HepG2 (cell line): ENCODE results near the gene TMBIM1. TPM values are rescaled to one million over a fixed set of nuclear protein-coding genes. Genes with fewer than 3 reads are reported as not detected.
A peak's percentile ranks its signal among the peaks of the same experiment; 100 is the strongest.

Experiments
- ATAC-seq: fragments of 200-7000 bp; cut with Tn5 transposase; 3 replicates; pipeline ENCODE4 v1.9.1; 2020; ENCODE audit warnings: mild to moderate bottlenecking, moderate library complexity
- BruUV-seq: library from RNA; stranded (reverse); fragments of 400-500 nt; replicated peaks from 2 replicates; lab custom pipeline; 2021; lab: Mats Ljungman, UMichigan
- CTCF ChIA-PET: fragments of 300-600 bp; formaldehyde crosslinking; extraction: SDS; loops from one replicate; lab custom pipeline; 2021; ENCODE audit warnings: low total read pairs, inconsistent platforms, low intra/inter-chr PET ratio; lab: Yijun Ruan, JAX
- POLR2A ChIA-PET: fragments of 350-600 bp; sonication (Branson Sonifier 250); formaldehyde crosslinking; loops from one replicate; lab custom pipeline; 2020; ENCODE audit warnings: antibody characterized with exemption, inconsistent platforms; lab: Yijun Ruan, JAX
- DNase-seq: peaks from one replicate; pipeline ENCODE4 v3.0.0-alpha.2; 2015; ENCODE audit warnings: low spot score
- FAIRE-seq: peaks from 3 replicates; lab custom pipeline; 2011; peaks lifted over from hg19 to GRCh38; lab: Jason Lieb, UNC
- H2AFZ ChIP-seq: one replicate; pipeline ENCODE4 v1.6.1; 2011; ENCODE audit warnings: low read length, inconsistent platforms
- H3K27ac ChIP-seq: fragments of 300-600 bp; 3 replicates; pipeline ENCODE4 v1.8.0; 2011; ENCODE audit warnings: mixed run types, mild to moderate bottlenecking, mixed read lengths, low read length, inconsistent platforms; ENCODE audit not compliant: insufficient read depth; ENCODE audit errors: extremely low read length
- H3K27me3 ChIP-seq, 2 experiments: fragments of 200-600 bp in 1 of 2; 2 replicates in 1 of 2; 3 replicates in 1 of 2; pipeline versions ENCODE4 v1.6.0 to v1.8.0; 2011; ENCODE audit warnings: low read length in 2 of 2, mild to moderate bottlenecking in 2 of 2, moderate library complexity in 2 of 2, inconsistent platforms in 1 of 2; ENCODE audit not compliant: insufficient read depth in 2 of 2, control insufficient read depth in 1 of 2
- H3K36me3 ChIP-seq, 2 experiments: fragments of 200-600 bp in 1 of 2; replicated peaks in 1 of 2; 2 replicates in 1 of 2; 3 replicates in 1 of 2; pipeline versions ENCODE4 v1.5.1 to v1.8.0; 2011; ENCODE audit warnings: low read length in 2 of 2, inconsistent platforms in 1 of 2; ENCODE audit not compliant: insufficient read depth in 2 of 2, control insufficient read depth in 1 of 2
- H3K4me1 ChIP-seq: 2 replicates; pipeline ENCODE4 v1.5.1; 2012; ENCODE audit warnings: low read length, inconsistent platforms; ENCODE audit not compliant: insufficient read depth
- H3K4me2 ChIP-seq: 2 replicates; pipeline ENCODE4 v1.6.0; 2011; ENCODE audit warnings: low read depth, low read length, inconsistent platforms
- H3K4me3 ChIP-seq, 3 experiments: fragments of 200-600 bp in 1 of 3; sonication (generic), shearing (Covaris generic) in 1 of 3; replicated peaks in 1 of 3; 2 replicates each; pipeline ENCODE4 v1.5.1; 2011 to 2016; ENCODE audit warnings: low read length in 3 of 3, inconsistent platforms in 2 of 3, low read depth in 2 of 3, mild to moderate bottlenecking in 2 of 3, control low read depth in 1 of 3, mixed read lengths in 1 of 3; ENCODE audit not compliant: insufficient read depth in 1 of 3
- H3K79me2 ChIP-seq: one replicate; pipeline ENCODE4 v1.6.1; 2011; ENCODE audit warnings: low read length, inconsistent platforms; ENCODE audit not compliant: insufficient read depth
- H3K9ac ChIP-seq: 2 replicates; pipeline ENCODE4 v1.6.0; 2011; ENCODE audit warnings: mild to moderate bottlenecking, low read depth, low read length, inconsistent platforms; ENCODE audit not compliant: insufficient read depth
- H3K9me3 ChIP-seq: 2 replicates; pipeline ENCODE4 v1.5.1; 2012; ENCODE audit warnings: mild to moderate bottlenecking, low read length
- H4K20me1 ChIP-seq: 2 replicates; pipeline ENCODE4 v1.6.0; 2011; ENCODE audit warnings: inconsistent platforms, mild to moderate bottlenecking, low read length, moderate library complexity; ENCODE audit not compliant: insufficient read depth
- ATRX ChIP-seq: sonication (generic); formaldehyde crosslinking; IDR thresholded peaks from 2 replicates; pipeline ENCODE4 v1.4.0; 2020; ENCODE audit warnings: missing genetic modification reagents, borderline replicate concordance
- BRCA1 ChIP-seq: sonication (generic); formaldehyde crosslinking; IDR thresholded peaks from 2 replicates; pipeline ENCODE4 v1.4.0; 2020; ENCODE audit warnings: missing genetic modification reagents
- IKZF4 ChIP-seq: sonication (generic); formaldehyde crosslinking; IDR thresholded peaks from 2 replicates; pipeline ENCODE4 v1.5.1; 2020; ENCODE audit warnings: borderline replicate concordance, mild to moderate bottlenecking, low read depth, missing genetic modification reagents; ENCODE audit errors: not compliant biosample characterization
- ISX ChIP-seq: sonication (generic); formaldehyde crosslinking; conservative IDR thresholded peaks from 2 replicates; pipeline ENCODE4 v1.5.0; 2020; ENCODE audit warnings: missing genetic modification reagents
- KAT8 ChIP-seq: IDR thresholded peaks from 2 replicates; pipeline ENCODE4 v1.6.1; 2016; ENCODE audit warnings: missing genetic modification reagents, missing compliant biosample characterization
- KDM6A ChIP-seq: IDR thresholded peaks from 2 replicates; pipeline ENCODE4 v1.6.1; 2016; ENCODE audit warnings: low read depth
- LCORL ChIP-seq, 2 experiments: fragments of 450-650 bp in 1 of 2; sonication (generic) in 1 of 2; formaldehyde crosslinking in 1 of 2; IDR thresholded peaks; 2 replicates each; pipeline versions ENCODE4 v1.5.0 to v1.6.1; 2017 to 2020; ENCODE audit warnings: antibody characterized with exemption in 1 of 2, missing genetic modification reagents in 1 of 2
- MATR3 ChIP-seq: sonication (generic); formaldehyde crosslinking; IDR thresholded peaks from 2 replicates; pipeline ENCODE4 v1.4.0; 2020; ENCODE audit warnings: missing genetic modification reagents
- MLLT10 ChIP-seq: sonication (generic); formaldehyde crosslinking; IDR thresholded peaks from 2 replicates; pipeline ENCODE4 v1.4.0; 2020; ENCODE audit warnings: missing genetic modification reagents
- SAP130 ChIP-seq: IDR thresholded peaks from 2 replicates; pipeline ENCODE4 v1.6.1; 2016; ENCODE audit warnings: low read depth
- SIN3B ChIP-seq: fragments of 150-350 bp; IDR thresholded peaks from 2 replicates; pipeline ENCODE4 v1.6.1; 2014; ENCODE audit warnings: low read length
- THYN1 ChIP-seq: sonication (generic); formaldehyde crosslinking; IDR thresholded peaks from 2 replicates; pipeline ENCODE4 v1.8.1; 2023; ENCODE audit warnings: low read depth, mild to moderate bottlenecking, moderate library complexity, missing genetic modification reagents, borderline replicate concordance
- ZNF205 ChIP-seq: IDR thresholded peaks from 2 replicates; pipeline ENCODE4 v1.6.1; 2018; ENCODE audit warnings: missing biosample characterization, missing genetic modification reagents
- ZNF709 ChIP-seq: sonication (generic); formaldehyde crosslinking; IDR thresholded peaks from 2 replicates; pipeline ENCODE4 v1.5.0; 2020; ENCODE audit warnings: mild to moderate bottlenecking, missing genetic modification reagents
- ZNF841 ChIP-seq: sonication (generic); formaldehyde crosslinking; IDR thresholded peaks from 2 replicates; pipeline ENCODE4 v1.8.1; 2023; ENCODE audit warnings: missing genetic modification reagents, borderline replicate concordance
- WGBS: methylation state at CpG from one replicate; pipeline ENCODE4 v1.1.6; 2017; ENCODE audit warnings: low lambda C conversion rate; 5-methylcytosine and 5-hydroxymethylcytosine counted together
- in situ Hi-C: cut with HindIII; loops from 2 replicates; pipeline ENCODE4 v1.10.0; 2017; ENCODE audit warnings: low pct_unique_long_range_greater_than_20kb; ENCODE audit not compliant: extremely low pct_ligation_motif_present
- intact Hi-C: fragments of 100-400 bp; cut with micrococcal nuclease; formaldehyde crosslinking; loops from one replicate; pipeline ENCODE4 v1.10.0; 2022; ENCODE audit not compliant: unreplicated experiment
- polyA plus RNA-seq, 8 experiments: library from polyadenylated mRNA; depleted of rRNA in 3 of 8; stranded (reverse) in 7 of 8; unstranded in 1 of 8; fragments of >200 nt; fragmentation: Illumina TruSeq in 4 of 8; extraction: Trizol in 4 of 8; gene quantifications; 2 replicates each; pipeline versions ENCODE4 v1.2.1 to v1.2.3, GENCODE V29; 2011 to 2016; ENCODE audit warnings: low read depth in 4 of 8, missing spikeins in 1 of 8, mixed read lengths in 1 of 8; ENCODE audit not compliant: insufficient read depth in 1 of 8
- total RNA-seq, 5 experiments: library from RNA; depleted of rRNA; stranded (reverse); fragments of >200 nt; fragmentation: Illumina TruSeq; extraction: Trizol; gene quantifications; 2 replicates each; pipeline ENCODE4 v1.2.3, GENCODE V29; 2016; ENCODE audit warnings: low read depth in 1 of 5
- TF ChIP-seq, protein P1 (sequence below): sonication (generic); formaldehyde crosslinking; IDR thresholded peaks from 2 replicates; pipeline ENCODE4 v1.5.0; 2020; ENCODE audit warnings: mild to moderate bottlenecking, missing genetic modification reagents, moderate library complexity

TMBIM1 gene
- total and polyA plus RNA-seq, 2 of the 13 experiments (the other 11 are each of a cell fraction or from before 2014, with no cell fraction given): 127 to 139 TPM

DNA sequence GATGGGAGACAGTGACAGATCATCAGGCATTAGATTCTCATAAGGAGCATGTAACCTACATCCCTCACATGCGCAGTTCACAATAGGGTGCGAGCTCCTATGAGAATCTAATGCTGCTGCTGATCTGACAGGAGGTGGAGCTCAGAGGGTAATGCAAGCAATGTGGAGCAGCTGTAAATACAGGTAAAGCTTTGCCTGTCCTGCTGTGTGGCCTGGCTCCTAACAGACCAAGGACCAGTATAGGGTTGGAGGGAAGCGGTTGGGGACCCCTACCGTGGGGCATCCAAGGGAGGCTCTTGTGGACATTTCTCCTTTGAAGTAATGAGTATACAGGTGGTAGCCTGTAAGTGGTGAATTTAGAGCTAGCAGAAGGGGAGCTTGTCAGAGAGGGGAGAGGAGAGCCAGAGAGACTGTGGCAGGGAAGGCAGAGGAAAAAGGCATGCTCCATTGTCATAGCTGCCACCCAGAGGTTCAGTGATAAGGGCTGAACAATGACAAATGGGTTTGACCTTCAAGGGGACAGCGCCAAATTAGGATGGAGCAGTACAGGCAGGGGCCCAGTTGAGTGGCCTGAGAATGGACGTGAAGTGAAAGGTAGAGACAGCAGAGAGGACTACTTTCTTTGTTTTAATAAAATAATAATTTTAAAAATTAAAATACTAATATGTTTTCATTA lies 15.2 kb upstream of the TMBIM1 start (continued):
- TF ChIP-seq, protein P1, sequence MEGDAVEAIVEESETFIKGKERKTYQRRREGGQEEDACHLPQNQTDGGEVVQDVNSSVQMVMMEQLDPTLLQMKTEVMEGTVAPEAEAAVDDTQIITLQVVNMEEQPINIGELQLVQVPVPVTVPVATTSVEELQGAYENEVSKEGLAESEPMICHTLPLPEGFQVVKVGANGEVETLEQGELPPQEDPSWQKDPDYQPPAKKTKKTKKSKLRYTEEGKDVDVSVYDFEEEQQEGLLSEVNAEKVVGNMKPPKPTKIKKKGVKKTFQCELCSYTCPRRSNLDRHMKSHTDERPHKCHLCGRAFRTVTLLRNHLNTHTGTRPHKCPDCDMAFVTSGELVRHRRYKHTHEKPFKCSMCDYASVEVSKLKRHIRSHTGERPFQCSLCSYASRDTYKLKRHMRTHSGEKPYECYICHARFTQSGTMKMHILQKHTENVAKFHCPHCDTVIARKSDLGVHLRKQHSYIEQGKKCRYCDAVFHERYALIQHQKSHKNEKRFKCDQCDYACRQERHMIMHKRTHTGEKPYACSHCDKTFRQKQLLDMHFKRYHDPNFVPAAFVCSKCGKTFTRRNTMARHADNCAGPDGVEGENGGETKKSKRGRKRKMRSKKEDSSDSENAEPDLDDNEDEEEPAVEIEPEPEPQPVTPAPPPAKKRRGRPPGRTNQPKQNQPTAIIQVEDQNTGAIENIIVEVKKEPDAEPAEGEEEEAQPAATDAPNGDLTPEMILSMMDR: peak; percentile 27; the same call in 1 of the 2 replicates
- TF ChIP-seq SAP130 (CRISPR knock-in tag) (peak; percentile 20; the same call in 1 of the 2 replicates), KDM6A (CRISPR knock-in tag) (no peak), ZNF205 (CRISPR knock-in tag) (no peak)

- 22% methylated on average over 9 of the region's 9 CpGs for WGBS
- H3K79me2 ChIP-seq: no peaks in the 10 kb centered on the region
- TF ChIP-seq ZNF709 (CRISPR knock-in tag): no peak
- no peak for TF ChIP-seq MATR3
- TF ChIP-seq IKZF4 (CRISPR knock-in tag): no peak
- no peak for TF ChIP-seq KAT8 (CRISPR knock-in tag)
- no peak for TF ChIP-seq ZNF841 (CRISPR knock-in tag)
- no peak for TF ChIP-seq ATRX (CRISPR knock-in tag)
- TF ChIP-seq ISX (CRISPR knock-in tag): no peak
- TF ChIP-seq SIN3B: no peak
- TF ChIP-seq BRCA1 (CRISPR knock-in tag): no peak
- no peak for TF ChIP-seq MLLT10 (CRISPR knock-in tag)
- TF ChIP-seq LCORL (IDR thresholded peaks at IDR 0.05): no peak
- no peak for TF ChIP-seq LCORL (CRISPR knock-in tag; IDR thresholded peaks at IDR 0.05)
- no peak for TF ChIP-seq THYN1
Observed at GRCh38 chr2:218306184-218306920, 14.0 kb upstream of the TMBIM1 start.

More at GRCh38 chr2:218306184-218306920, 14.0 kb upstream of the TMBIM1 start:
- no peak for ATAC-seq
- Histone ChIP-seq H3K27me3 (0 out of 5 replicates have a peak, but pooled peaks cover 0 to 3% of the 10 kb centered on the region in 2 experiments), H2AFZ (no peak overlapping the region), H3K4me2 (peak overlapping the region; percentile 33; the same call in 1 of the 2 replicates), H3K9me3 (no peaks in the 10 kb centered on the region), H3K4me1 (peaks cover 60% of the 10 kb centered on the region), H4K20me1 (no peaks in the 10 kb centered on the region), H3K4me3 (no peak overlapping the region), H3K9ac (no peak overlapping the region), H3K27ac (no peak overlapping the region), H3K36me3 (no peaks in the 10 kb centered on the region)
- BruUV-seq: no TSS peak
- no peak for DNase-seq
- in situ Hi-C loops: no loop called here
- peak; percentile 49 for FAIRE-seq
- POLR2A ChIA-PET: interaction anchor here (1.1 to 2.4 kb wide), 4 partner anchors 13 to 98 kb away, joined by 4 to 9 read pairs (median 6); partner anchors contain the start of gene CATIP
- intact Hi-C loops: no loop called here
- CTCF ChIA-PET: no interaction called here
